NB4 (cell line): ENCODE results near the gene SPAG4.

ENCODE experiments used
- DNase-seq: peaks from one replicate; pipeline ENCODE4 v3.0.0; 2010; ENCODE audit warnings: low read depth
- H3K4me3 ChIP-seq: one replicate; pipeline ENCODE4 v1.5.1; 2011; ENCODE audit warnings: mild to moderate bottlenecking, low read depth, low read length, moderate library complexity
- CTCF ChIP-seq: IDR thresholded peaks from one replicate; pipeline ENCODE4 v1.5.1; 2012; ENCODE audit warnings: low read depth, low read length
- MAX ChIP-seq: IDR thresholded peaks from 2 replicates; pipeline ENCODE4 v1.6.1; 2011; ENCODE audit warnings: low read depth, low read length
- MYC ChIP-seq: IDR thresholded peaks from 2 replicates; pipeline ENCODE4 v1.6.1; 2011; ENCODE audit warnings: low read depth, low read length
- POLR2A ChIP-seq: IDR thresholded peaks from 2 replicates; pipeline ENCODE4 v1.6.1; 2011; ENCODE audit warnings: mild to moderate bottlenecking; ENCODE audit not compliant: insufficient read length; ENCODE audit errors: extremely low read depth

Gene SPAG4

GRCh38 chr20:35652641-35653429 is 37.2 kb downstream of the SPAG4 start:
- DNase-seq, result no peak
- no peak overlapping the region for H3K4me3 ChIP-seq
- TF ChIP-seq CTCF (no peak), MAX (no peak), POLR2A (no peak), MYC (no peak)

- DNase-seq, result no peak
- no peak overlapping the region for H3K4me3 ChIP-seq
- no peak for TF ChIP-seq CTCF
- TF ChIP-seq POLR2A, result no peak
- no peak for TF ChIP-seq MYC
- no peak for TF ChIP-seq MAX
Observed at GRCh38 chr20:35653430-35653734, 37.8 kb downstream of the SPAG4 start.

- no peak for DNase-seq
- no peak for TF ChIP-seq MYC
- TF ChIP-seq CTCF, result no peak
- no peak for TF ChIP-seq POLR2A
- no peak for TF ChIP-seq MAX
Observed at GRCh38 chr20:35653893-35654292, 38.3 kb downstream of the SPAG4 start.

GRCh38 chr20:35654415-35654814 is 38.8 kb downstream of the SPAG4 start:
- H3K4me3 ChIP-seq, result no peak overlapping the region
- TF ChIP-seq MAX (no peak), POLR2A (no peak), MYC (no peak)
- no peak for DNase-seq

More at GRCh38 chr20:35653893-35654292, 38.3 kb downstream of the SPAG4 start:
- H3K4me3 ChIP-seq, result no peak overlapping the region

- TF ChIP-seq CTCF (no peak), MYC (no peak), MAX (no peak), POLR2A (no peak)
- H3K4me3 ChIP-seq, result peak overlapping the region; percentile 13
- no peak for DNase-seq
Observed at GRCh38 chr20:35657271-35657670, 41.6 kb downstream of the SPAG4 start.

GRCh38 chr20:35660122-35660937 is 44.7 kb downstream of the SPAG4 start:
- TF ChIP-seq POLR2A (no peak), MAX (no peak), CTCF (no peak), MYC (no peak)
- H3K4me3 ChIP-seq, result peak overlapping the region; percentile 99
- peak; percentile 31 for DNase-seq
